GM19397 (cell line): ENCODE results near the gene LIMS4.
"Not testable (repeated sequence)": the region's sequence is repeated elsewhere in the genome, so short reads cannot be mapped to it uniquely, and the experiment has no call there.

Experiments
- ATAC-seq: cut with Tn5 transposase; IDR thresholded peaks from one replicate; pipeline ENCODE4 v1.9.1; 2021; ENCODE audit warnings: mild to moderate bottlenecking, moderate library complexity; ENCODE audit not compliant: unreplicated experiment

LIMS4 gene

DNA sequence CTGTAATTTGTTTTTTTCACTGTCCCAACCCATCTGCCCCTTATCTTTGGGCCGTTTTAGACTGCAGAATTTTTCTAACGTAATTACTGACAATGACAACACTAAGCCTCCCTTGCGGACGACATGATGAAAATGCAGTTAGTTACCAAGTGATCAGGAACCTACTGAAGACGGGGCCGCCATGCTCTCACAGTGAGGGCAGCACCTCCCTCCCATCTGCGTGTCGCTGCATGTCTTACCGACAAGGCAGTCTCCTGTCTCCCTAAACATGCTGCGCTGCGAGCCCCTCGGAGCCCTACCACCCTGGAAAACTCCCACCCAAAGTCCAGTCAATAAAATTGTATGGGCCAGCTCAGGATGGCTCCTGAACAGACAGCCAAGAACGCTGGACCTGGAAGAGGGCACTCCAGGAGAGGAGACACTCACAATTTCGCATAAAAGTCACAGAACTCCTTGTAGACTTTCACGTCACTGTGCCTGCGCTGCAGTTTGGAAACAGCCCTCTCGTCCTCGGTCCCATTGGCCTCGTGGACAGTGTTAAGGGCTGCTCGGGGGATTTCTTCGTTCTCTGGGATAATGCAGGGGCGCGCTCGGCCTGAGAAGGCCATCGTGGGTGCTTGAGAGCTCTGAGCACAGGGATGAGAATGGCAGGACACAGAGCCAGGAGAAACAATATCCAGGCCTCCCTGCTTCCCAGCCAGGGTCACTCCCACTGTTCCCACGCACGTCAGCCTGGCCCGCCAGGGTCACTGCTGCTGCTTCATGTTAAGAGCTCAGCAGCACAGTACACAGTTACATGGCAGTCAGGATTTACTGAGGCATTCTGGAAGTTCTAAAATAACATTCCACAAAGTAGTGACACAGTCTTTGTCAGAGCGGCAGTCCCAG is at the start of gene LIMS4:
Gene LIMS4 (minus strand): TSS at position 646 of the 888 bp plus-strand sequence. CDS start 38 bp downstream, at position 608.
- ATAC-seq = not testable (repeated sequence)

DNA sequence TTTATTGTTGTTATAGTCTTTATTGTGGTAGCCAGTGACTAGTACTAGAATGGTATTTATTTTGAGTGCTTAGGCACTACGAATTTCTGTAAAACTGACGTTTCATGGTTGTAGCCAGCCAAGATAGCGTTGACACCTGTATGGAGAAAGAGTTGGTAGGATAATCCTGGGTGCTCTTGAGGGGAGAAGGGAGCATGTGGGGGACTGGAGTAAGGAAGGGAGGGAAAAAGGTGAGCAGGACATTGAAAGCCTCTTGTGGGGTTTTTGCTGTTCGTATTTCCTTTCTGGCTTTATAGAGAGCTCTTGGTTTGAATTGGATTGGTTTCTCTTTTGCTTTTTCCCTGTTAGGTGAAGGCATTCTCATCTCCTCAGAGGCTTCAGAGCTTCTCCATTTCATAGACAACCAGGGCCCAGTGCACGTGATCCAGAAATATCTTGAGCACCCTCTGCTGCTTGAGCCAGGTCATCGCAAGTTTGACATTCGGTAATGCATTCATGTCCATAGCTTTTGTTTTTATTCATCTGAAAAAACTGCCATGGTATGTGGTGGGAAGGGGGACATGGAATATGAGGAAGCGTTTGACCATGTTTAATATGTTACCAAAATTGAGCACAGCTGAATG is 27.2 kb upstream of the LIMS4 start:
- peak; percentile 86 for ATAC-seq

DNA sequence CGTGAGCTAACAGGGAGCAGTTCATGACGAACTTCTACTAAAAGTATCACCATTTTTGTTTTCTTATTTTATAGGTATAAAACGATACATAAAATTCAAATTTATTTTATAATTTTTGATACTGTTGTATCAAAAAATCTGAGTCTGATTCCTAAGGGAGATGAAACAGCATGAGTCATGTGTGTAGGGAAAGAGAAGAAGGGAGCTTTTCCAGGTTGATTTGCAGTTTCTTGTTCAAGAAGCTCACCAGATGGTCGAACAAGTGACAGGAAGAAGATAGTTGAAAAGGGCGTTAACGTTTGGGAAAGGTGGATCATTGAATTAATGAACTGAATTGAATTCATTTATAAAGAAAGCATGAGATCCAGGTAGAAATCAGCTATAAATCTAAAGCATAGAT is 23.4 kb upstream of the LIMS4 start:
- not testable (repeated sequence) for ATAC-seq

GRCh38 chr2:110494488-110494887 is 21.9 kb upstream of the LIMS4 start:
- ATAC-seq = not testable (repeated sequence)

DNA sequence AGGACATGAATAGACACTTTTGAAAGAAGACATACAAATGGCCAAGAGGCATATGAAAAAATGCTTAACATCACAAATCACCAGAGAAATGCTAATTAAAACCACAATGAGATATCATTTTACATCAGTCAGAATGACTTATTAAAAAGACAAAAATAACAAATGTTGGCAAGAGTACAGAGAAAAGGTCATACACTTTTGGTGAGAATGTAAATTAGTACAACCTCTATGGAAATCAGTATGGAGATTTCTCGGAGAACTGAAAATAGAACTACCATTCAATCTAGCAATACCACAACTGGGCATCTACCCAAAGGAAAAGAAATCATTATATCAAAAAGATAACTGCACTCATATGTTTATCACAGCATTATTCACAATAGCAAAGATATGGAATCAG is 16.4 kb upstream of the LIMS4 start:
- not testable (repeated sequence) for ATAC-seq

- ATAC-seq = not testable (repeated sequence)
These were observed 10.1 kb upstream of the LIMS4 start for GRCh38 chr2:110482697-110483096.

- ATAC-seq = not testable (repeated sequence)
These were observed 8.6 kb upstream of the LIMS4 start for GRCh38 chr2:110481200-110481599.

- not testable (repeated sequence) for ATAC-seq
These were observed 7.5 kb upstream of the LIMS4 start for GRCh38 chr2:110480084-110480483.

- not testable (repeated sequence) for ATAC-seq
These were observed 4.8 kb upstream of the LIMS4 start for GRCh38 chr2:110477370-110477769.

- not testable (repeated sequence) for ATAC-seq
These were observed 4.3 kb upstream of the LIMS4 start for GRCh38 chr2:110476952-110477351.

DNA sequence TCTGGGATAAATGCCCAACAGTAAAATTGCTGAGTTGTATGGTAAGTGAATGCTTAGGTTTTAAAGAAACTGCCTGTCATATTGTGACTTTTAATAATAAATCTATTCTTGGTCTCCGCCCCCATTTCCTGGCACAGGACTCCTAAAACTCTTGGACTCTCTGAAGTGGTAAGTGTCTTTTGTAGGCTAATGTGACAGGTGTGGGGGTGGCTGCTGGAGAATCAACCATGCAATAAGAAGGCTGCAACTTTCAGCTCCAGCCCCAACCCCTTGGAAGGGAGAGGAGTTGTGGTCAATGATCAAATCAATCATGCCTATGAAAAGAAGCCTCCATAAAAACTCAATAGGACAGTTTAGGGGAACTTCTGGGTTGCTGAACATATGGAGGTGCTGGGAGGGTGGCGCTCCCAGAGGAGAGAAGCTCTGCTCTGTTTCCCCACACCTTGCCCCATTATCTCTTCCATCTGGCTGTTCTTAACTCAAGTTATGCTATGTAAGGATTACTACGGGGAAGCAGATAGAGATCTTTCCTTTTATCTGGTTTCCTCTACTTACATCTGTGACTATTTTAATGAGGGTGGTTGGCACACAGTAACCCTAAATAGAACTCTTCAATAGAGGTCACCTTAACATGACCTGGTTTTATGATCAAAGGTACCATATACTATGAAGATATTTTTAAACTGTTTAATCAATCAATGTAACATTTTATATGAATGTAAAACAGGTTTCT is 3.2 kb upstream of the LIMS4 start:
- not testable (repeated sequence) for ATAC-seq

DNA sequence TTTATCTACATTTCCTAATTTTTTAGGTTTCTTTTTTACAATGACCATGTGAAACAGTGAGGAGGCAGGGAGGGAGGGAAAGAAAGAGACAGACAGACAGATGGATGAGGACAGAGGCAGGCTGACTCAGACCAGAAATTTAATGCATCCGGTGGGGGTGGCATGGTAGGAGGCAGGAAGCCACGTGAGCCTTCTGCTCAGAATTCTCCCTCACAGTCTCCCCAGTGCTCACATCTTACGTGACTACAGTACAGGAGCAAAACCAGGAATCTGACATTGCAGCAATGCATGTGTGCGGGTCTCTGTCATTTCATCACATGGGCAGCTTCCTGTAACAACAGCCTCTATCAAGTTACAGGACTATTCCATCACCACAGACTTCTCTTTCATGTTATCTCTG is 2.3 kb upstream of the LIMS4 start:
- ATAC-seq = peak; percentile 90

GRCh38 chr2:110473059-110473358 is 393 bp upstream of the LIMS4 start:
- not testable (repeated sequence) for ATAC-seq

- ATAC-seq = not testable (repeated sequence)
These were observed 3.7 kb downstream of the LIMS4 start for GRCh38 chr2:110468921-110469320.

- ATAC-seq = peak; percentile 84
These were observed 7.3 kb downstream of the LIMS4 start for GRCh38 chr2:110465312-110465711.

DNA sequence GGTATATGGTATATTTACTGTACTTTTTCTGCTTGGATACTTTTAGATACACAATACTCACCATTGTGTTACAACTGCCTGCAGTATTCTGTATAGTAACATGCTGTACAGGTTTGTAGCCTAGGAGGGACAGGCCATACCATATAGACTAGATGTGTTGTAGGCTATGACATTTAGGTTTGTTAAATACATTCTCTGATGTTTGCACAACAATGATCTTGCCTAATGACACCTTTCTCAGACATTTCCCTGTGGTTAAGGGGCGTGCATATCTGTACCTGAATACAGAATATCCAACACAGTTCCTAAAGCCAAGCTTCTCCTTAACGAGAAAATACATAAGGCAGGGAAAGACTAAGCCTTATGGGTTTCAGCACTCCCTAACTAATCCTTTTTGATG is 10.2 kb downstream of the LIMS4 start:
- ATAC-seq = not testable (repeated sequence)

GRCh38 chr2:110460318-110460717 is 12.3 kb downstream of the LIMS4 start:
- not testable (repeated sequence) for ATAC-seq

DNA sequence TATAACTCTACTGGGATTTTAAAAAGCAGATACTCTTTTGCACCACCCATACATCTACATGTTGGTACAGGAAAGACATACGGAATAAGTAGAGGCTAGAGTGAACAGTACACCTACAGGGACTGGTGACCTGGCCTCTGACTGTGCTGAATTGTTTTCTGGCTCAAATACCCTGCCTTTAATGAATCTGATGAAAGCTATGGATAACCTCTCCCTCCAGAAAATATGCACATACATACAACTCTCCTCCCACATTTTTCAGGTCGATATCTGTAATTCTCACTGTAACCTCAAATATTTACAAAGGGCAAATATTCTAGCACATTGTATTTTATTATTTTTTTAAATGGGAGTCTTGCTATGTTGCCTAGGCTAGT is 15.4 kb downstream of the LIMS4 start:
- ATAC-seq = not testable (repeated sequence)

GRCh38 chr2:110456291-110457213 is 16.1 kb downstream of the LIMS4 start:
- not testable (repeated sequence) for ATAC-seq

DNA sequence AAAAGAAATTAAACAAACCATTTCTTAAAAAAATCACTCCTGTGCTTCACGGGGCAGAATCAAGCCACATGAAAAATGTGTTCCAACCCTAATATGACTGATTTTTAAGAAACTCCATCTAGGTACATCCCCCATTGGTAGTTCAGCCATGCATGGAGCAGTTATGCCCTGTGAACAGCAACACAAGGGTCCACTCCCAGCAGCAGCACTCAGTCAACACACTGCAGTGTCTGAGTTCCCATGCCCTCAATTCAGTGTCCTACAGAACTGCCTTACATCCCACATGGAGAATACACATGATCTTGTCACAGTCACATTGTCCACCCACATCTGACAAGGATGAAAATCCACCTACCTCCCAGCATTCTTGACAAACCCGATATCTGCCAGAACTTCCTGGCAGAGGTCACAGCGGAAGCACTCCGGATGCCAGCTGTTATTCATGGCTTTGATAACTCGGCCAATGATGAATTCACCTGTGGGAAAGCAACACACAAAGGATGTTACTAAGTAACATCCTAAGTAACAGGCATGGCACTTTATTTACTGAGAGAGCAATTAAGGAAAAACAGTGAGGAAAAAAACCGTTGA is 17.4 kb downstream of the LIMS4 start:
- ATAC-seq = not testable (repeated sequence)
